ENCODE measurements around the gene RAB44. TPM values are rescaled to one million over a fixed set of nuclear protein-coding genes. Genes with fewer than 3 reads are reported as not detected.

The RAB44 gene
- total RNA-seq, 1 donor from 2014 or later = under 0.01 TPM

DNA sequence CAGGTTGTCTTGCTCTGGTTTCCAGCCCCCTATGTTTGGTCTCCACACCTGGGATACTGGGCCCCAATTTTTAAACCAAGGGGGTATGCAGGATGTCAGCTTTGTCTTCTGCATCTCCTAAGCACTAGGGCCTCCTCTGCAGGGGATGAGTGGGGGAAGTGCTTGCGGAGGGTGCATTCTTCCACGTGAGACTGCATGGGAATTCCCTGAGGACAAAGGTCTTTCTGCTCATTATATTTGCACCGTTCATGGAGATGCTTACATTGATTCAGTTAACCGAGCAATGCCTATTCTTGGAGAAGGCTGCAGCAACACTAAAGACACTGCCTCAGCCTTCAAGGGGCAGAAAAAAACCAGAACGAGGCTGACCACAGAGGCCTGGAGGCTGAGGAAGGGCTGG is 45.4 kb downstream of the RAB44 start:
- no peaks in the 10 kb centered on the region for H3K27me3 ChIP-seq (ENCODE audit: control insufficient read depth, insufficient read depth, low read length)
- FAIRE-seq = no peak
- no peak for DNase-seq (ENCODE audit: low read depth)
- TF ChIP-seq CTCF (IDR thresholded peaks at IDR 0.05; ENCODE audit: insufficient read depth, low read length, severe bottlenecking) = no peak
- H3K36me3 ChIP-seq (ENCODE audit: control insufficient read depth, insufficient read depth, low read length) = no peaks in the 10 kb centered on the region
- no peak overlapping the region for H3K4me3 ChIP-seq (ENCODE audit: low read depth, low read length)

DNA sequence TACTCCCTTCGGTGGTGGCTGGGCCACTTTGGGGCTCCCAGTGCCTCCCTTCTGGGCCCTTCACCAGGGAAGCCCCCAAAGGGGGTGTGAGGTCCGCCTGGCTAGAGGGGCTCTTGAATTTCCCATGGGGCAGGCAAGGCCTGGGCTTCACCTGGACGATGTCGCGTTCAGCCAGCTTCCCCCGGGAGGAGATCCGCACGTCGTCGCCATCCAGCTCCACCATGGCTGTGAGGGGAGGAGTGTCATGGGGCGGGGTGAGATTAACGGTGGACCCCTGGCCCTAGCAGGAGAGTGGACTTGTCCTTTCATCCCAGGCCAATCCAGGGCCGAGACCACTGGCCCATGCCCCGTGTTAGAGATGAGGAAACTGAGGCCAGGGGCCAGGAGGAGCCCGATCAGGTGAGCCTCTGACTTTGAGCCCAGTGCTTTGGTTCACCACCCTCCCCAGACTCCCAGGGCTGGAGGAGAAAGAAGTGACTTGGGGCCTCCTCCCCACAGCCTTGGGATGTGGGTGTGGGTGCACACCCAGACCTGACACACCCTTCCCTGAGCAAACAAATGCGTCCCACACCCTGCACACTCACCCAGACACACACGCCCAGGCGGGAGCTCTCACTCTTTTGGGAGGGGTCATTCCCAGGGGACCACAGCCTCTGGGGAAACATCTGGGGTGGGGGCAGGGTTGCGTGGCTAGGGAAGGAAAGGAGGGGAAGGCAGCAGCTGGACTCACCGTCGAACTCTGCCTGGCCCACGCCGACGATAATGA is 46.1 kb downstream of the RAB44 start:
- Histone ChIP-seq H3K27me3 (ENCODE audit: control insufficient read depth, insufficient read depth, low read length) (no peaks in the 10 kb centered on the region), H3K4me3 (ENCODE audit: low read depth, low read length) (no peak overlapping the region), H3K36me3 (ENCODE audit: control insufficient read depth, insufficient read depth, low read length) (no peaks in the 10 kb centered on the region)
- no peak for FAIRE-seq
- no peak for TF ChIP-seq CTCF (IDR thresholded peaks at IDR 0.05; ENCODE audit: insufficient read depth, low read length, severe bottlenecking)
- peak; percentile 79 for DNase-seq (ENCODE audit: low read depth)

- H3K36me3 ChIP-seq (ENCODE audit: control insufficient read depth, insufficient read depth, low read length) = no peaks in the 10 kb centered on the region
- FAIRE-seq = no peak
- no peak for TF ChIP-seq CTCF (IDR thresholded peaks at IDR 0.05; ENCODE audit: insufficient read depth, low read length, severe bottlenecking)
- H3K4me3 ChIP-seq (ENCODE audit: low read depth, low read length) = no peak overlapping the region
- no peak for DNase-seq (ENCODE audit: low read depth)
- no peaks in the 10 kb centered on the region for H3K27me3 ChIP-seq (ENCODE audit: control insufficient read depth, insufficient read depth, low read length)
Measured at GRCh38 chr6:36744304-36744673, 46.7 kb downstream of the RAB44 start.

DNA sequence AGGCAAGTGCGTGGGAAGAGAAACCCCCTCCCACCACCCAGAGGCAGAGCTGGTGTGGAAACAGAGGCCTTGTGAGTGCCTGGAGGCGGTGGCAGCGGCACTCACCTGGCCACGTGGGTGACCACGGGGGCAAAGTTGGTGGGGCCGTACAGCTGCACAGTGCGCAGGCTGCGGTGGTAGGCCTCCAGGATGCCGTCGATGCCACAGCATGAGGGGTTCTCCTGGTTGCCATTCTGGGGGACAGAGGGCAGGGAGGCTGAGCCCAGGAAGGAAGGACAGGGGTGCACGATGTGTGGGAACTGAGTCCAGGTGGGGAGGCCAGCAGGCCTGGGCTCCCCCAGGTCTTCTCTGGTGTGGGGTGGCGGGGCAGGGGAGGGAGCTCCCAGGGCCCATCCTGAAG is 47.7 kb downstream of the RAB44 start:
- FAIRE-seq (no peak), DNase-seq (ENCODE audit: low read depth) (no peak)

DNA sequence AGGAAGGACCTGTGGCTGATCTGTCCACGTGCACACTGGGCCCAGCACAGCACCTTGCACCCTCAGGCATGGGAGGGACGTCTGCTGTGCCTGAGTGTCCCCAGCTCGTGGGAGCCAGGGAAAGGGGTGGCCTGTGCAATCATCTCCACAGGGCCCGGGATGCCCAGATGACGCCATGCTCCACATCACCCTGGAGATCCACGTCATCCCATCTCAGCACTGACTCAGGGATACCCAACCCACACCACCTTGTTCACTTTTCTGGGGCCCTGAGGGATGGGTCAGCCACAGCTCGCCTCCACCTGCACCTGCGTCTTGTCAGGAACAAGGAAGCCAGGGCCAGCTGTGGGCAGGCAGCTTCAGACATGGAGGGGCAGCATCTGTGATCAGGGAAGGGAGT is 48.2 kb downstream of the RAB44 start:
- Histone ChIP-seq H3K27me3 (ENCODE audit: control insufficient read depth, insufficient read depth, low read length) (no peaks in the 10 kb centered on the region), H3K36me3 (ENCODE audit: control insufficient read depth, insufficient read depth, low read length) (no peaks in the 10 kb centered on the region), H3K4me3 (ENCODE audit: low read depth, low read length) (no peak overlapping the region)
- FAIRE-seq (peak; percentile 76), DNase-seq (ENCODE audit: low read depth) (peak; percentile 54)
- TF ChIP-seq CTCF (IDR thresholded peaks at IDR 0.05; ENCODE audit: insufficient read depth, low read length, severe bottlenecking) = no peak

More for the DNA sequence above, 47.7 kb downstream of the RAB44 start:
- no peak for TF ChIP-seq CTCF (IDR thresholded peaks at IDR 0.05; ENCODE audit: insufficient read depth, low read length, severe bottlenecking)
- H3K36me3 ChIP-seq (ENCODE audit: control insufficient read depth, insufficient read depth, low read length) = no peaks in the 10 kb centered on the region
- H3K4me3 ChIP-seq (ENCODE audit: low read depth, low read length) = no peak overlapping the region
- no peaks in the 10 kb centered on the region for H3K27me3 ChIP-seq (ENCODE audit: control insufficient read depth, insufficient read depth, low read length)

GRCh38 chr6:36746251-36746650 is 48.6 kb downstream of the RAB44 start:
- DNase-seq (ENCODE audit: low read depth) (no peak), FAIRE-seq (no peak)
- Histone ChIP-seq H3K4me3 (ENCODE audit: low read depth, low read length) (no peak overlapping the region), H3K36me3 (ENCODE audit: control insufficient read depth, insufficient read depth, low read length) (no peaks in the 10 kb centered on the region), H3K27me3 (ENCODE audit: control insufficient read depth, insufficient read depth, low read length) (no peaks in the 10 kb centered on the region)
- no peak for TF ChIP-seq CTCF (IDR thresholded peaks at IDR 0.05; ENCODE audit: insufficient read depth, low read length, severe bottlenecking)
